Brain microvascular endothelial cell (primary cell): ENCODE data around the gene PAM.
A peak's percentile ranks its signal among the peaks of the same experiment; 100 is the strongest.
"Not testable (repeated sequence)": the region's sequence is repeated elsewhere in the genome, so short reads cannot be mapped to it uniquely, and the experiment has no call there.

Source experiments
- DNase-seq: peaks from one replicate; pipeline ENCODE4 v3.0.0-alpha.2; 2020
- H3K27ac ChIP-seq: fragments of 250-450 bp; sonication (Bioruptor Pico); 2 replicates; pipeline ENCODE4 v1.5.1; 2020; ENCODE audit warnings: mild to moderate bottlenecking, moderate library complexity
- H3K27me3 ChIP-seq: fragments of 250-450 bp; sonication (Bioruptor Pico); replicated peaks from 2 replicates; pipeline ENCODE4 v1.5.1; 2020; ENCODE audit warnings: mild to moderate bottlenecking
- H3K36me3 ChIP-seq: fragments of 250-450 bp; sonication (Bioruptor Pico); replicated peaks from 2 replicates; pipeline ENCODE4 v1.5.1; 2020; ENCODE audit warnings: mild to moderate bottlenecking
- H3K4me3 ChIP-seq: 2 replicates; pipeline ENCODE4 v1.5.1; 2011; ENCODE audit warnings: low read depth, mild to moderate bottlenecking, control low read depth, low read length, moderate library complexity
- CTCF ChIP-seq: IDR thresholded peaks from 2 replicates; pipeline ENCODE4 v1.5.1; 2011; ENCODE audit warnings: low read depth, mild to moderate bottlenecking, moderate library complexity, low read length, control low read depth, inconsistent platforms; ENCODE audit errors: missing control alignments
- in situ Hi-C: cut with HindIII; loops from 2 replicates; pipeline ENCODE4 v1.10.0; 2017; ENCODE audit warnings: low sequenced_read_pairs, low pct_ligation_motif_present

PAM gene

GRCh38 chr5:102905056-102905455, 150.0 kb downstream of the PAM start:
- DNase-seq, result no peak
- in situ Hi-C loops, result no loop called here
- TF ChIP-seq CTCF, result no peak
- H3K27ac ChIP-seq, result no peak overlapping the region
- no peak overlapping the region for H3K4me3 ChIP-seq
- no peaks in the 10 kb centered on the region for H3K27me3 ChIP-seq
- H3K36me3 ChIP-seq, result no peaks in the 10 kb centered on the region

- H3K36me3 ChIP-seq, H3K4me3 ChIP-seq, DNase-seq, in situ Hi-C loops, H3K27me3 ChIP-seq, H3K27ac ChIP-seq: not testable (repeated sequence)
Observed at GRCh38 chr5:102907099-102907498, 152.0 kb downstream of the PAM start.

- in situ Hi-C loops, result no loop called here
- H3K36me3 ChIP-seq, result no peaks in the 10 kb centered on the region
- no peak for TF ChIP-seq CTCF
- no peaks in the 10 kb centered on the region for H3K27me3 ChIP-seq
- H3K27ac ChIP-seq, result no peak overlapping the region
- DNase-seq, result no peak
- no peak overlapping the region for H3K4me3 ChIP-seq
Observed at GRCh38 chr5:102910240-102911226, 155.4 kb downstream of the PAM start.

- no peak overlapping the region for H3K27ac ChIP-seq
- H3K36me3 ChIP-seq, result no peaks in the 10 kb centered on the region
- in situ Hi-C loops, result no loop called here
Observed at GRCh38 chr5:102911973-102912372, 156.9 kb downstream of the PAM start.

GRCh38 chr5:102916109-102916508, 161.0 kb downstream of the PAM start:
- H3K4me3 ChIP-seq, result no peak overlapping the region
- in situ Hi-C loops, result no loop called here
- no peak for TF ChIP-seq CTCF
- H3K27ac ChIP-seq, result no peak overlapping the region
- H3K27me3 ChIP-seq, result no peaks in the 10 kb centered on the region
- no peak for DNase-seq
- no peaks in the 10 kb centered on the region for H3K36me3 ChIP-seq

More at GRCh38 chr5:102911973-102912372, 156.9 kb downstream of the PAM start:
- DNase-seq, result peak; percentile 42
- Histone ChIP-seq H3K27me3 (no peaks in the 10 kb centered on the region), H3K4me3 (no peak overlapping the region)
- TF ChIP-seq CTCF, result no peak

GRCh38 chr5:102918986-102919610, 164.0 kb downstream of the PAM start:
- Histone ChIP-seq H3K4me3 (no peak overlapping the region), H3K27ac (no peak overlapping the region), H3K27me3 (no peaks in the 10 kb centered on the region), H3K36me3 (no peaks in the 10 kb centered on the region)
- in situ Hi-C loops, result no loop called here
- no peak for DNase-seq
- TF ChIP-seq CTCF, result no peak
